KOPT-K1 (cell line): ENCODE measurements around the gene IQSEC1.

ENCODE experiments used
- H3K27ac ChIP-seq: fragments of 200-600 bp; sonication (generic); 2 replicates; pipeline ENCODE4 v1.5.1; 2016; ENCODE audit warnings: antibody characterized with exemption, mild to moderate bottlenecking, low read depth, low read length; ENCODE audit not compliant: poor library complexity, severe bottlenecking
- H3K36me3 ChIP-seq: fragments of 200-600 bp; sonication (generic); 2 replicates; pipeline ENCODE4 v1.5.1; 2017; ENCODE audit warnings: antibody characterized with exemption, mild to moderate bottlenecking, low read length, moderate library complexity; ENCODE audit not compliant: insufficient read depth
- H3K9me3 ChIP-seq: fragments of 200-600 bp; sonication (generic); 2 replicates; pipeline ENCODE4 v1.5.1; 2017; ENCODE audit warnings: antibody characterized with exemption, low read length, mild to moderate bottlenecking; ENCODE audit not compliant: insufficient read depth, poor library complexity, severe bottlenecking

The IQSEC1 gene

GRCh38 chr3:12939137-12939536 is 134.1 kb downstream of the IQSEC1 start:
- peaks cover 76% of the 10 kb centered on the region for H3K36me3 ChIP-seq
- no peak overlapping the region for H3K27ac ChIP-seq

GRCh38 chr3:12938258-12938711 is 134.9 kb downstream of the IQSEC1 start:
- H3K36me3 ChIP-seq = peaks cover 84% of the 10 kb centered on the region
- H3K9me3 ChIP-seq = no peaks in the 10 kb centered on the region
- H3K27ac ChIP-seq = no peak overlapping the region

More at GRCh38 chr3:12939137-12939536, 134.1 kb downstream of the IQSEC1 start:
- H3K9me3 ChIP-seq = no peaks in the 10 kb centered on the region

GRCh38 chr3:12935861-12936830 is 137.1 kb downstream of the IQSEC1 start:
- H3K36me3 ChIP-seq = peaks cover 96% of the 10 kb centered on the region
- no peaks in the 10 kb centered on the region for H3K9me3 ChIP-seq
- H3K27ac ChIP-seq = no peak overlapping the region

- Histone ChIP-seq H3K27ac (no peak overlapping the region), H3K9me3 (no peaks in the 10 kb centered on the region), H3K36me3 (peaks cover 97% of the 10 kb centered on the region)
These were observed 138.0 kb downstream of the IQSEC1 start for GRCh38 chr3:12935023-12935860.

- Histone ChIP-seq H3K27ac (no peak overlapping the region), H3K9me3 (no peaks in the 10 kb centered on the region), H3K36me3 (peaks cover 97% of the 10 kb centered on the region)
These were observed 138.8 kb downstream of the IQSEC1 start for GRCh38 chr3:12934431-12934830.

GRCh38 chr3:12933901-12934300 is 139.3 kb downstream of the IQSEC1 start:
- peaks cover 97% of the 10 kb centered on the region for H3K36me3 ChIP-seq
- H3K27ac ChIP-seq = no peak overlapping the region
- H3K9me3 ChIP-seq = no peaks in the 10 kb centered on the region

- Histone ChIP-seq H3K9me3 (no peaks in the 10 kb centered on the region), H3K36me3 (peaks cover 94% of the 10 kb centered on the region), H3K27ac (no peak overlapping the region)
These were observed 140.5 kb downstream of the IQSEC1 start for GRCh38 chr3:12932754-12933153.

GRCh38 chr3:12932347-12932746 is 140.9 kb downstream of the IQSEC1 start:
- Histone ChIP-seq H3K27ac (no peak overlapping the region), H3K9me3 (no peaks in the 10 kb centered on the region), H3K36me3 (peaks cover 90% of the 10 kb centered on the region)

GRCh38 chr3:12931273-12931905 is 141.8 kb downstream of the IQSEC1 start:
- no peak overlapping the region for H3K27ac ChIP-seq
- H3K36me3 ChIP-seq = peaks cover 89% of the 10 kb centered on the region
- H3K9me3 ChIP-seq = no peaks in the 10 kb centered on the region

- H3K27ac ChIP-seq = no peak overlapping the region
- peaks cover 89% of the 10 kb centered on the region for H3K36me3 ChIP-seq
These were observed 143.4 kb downstream of the IQSEC1 start for GRCh38 chr3:12929801-12930200.

GRCh38 chr3:12926660-12927059 is 146.6 kb downstream of the IQSEC1 start:
- Histone ChIP-seq H3K27ac (no peak overlapping the region), H3K36me3 (peaks cover 89% of the 10 kb centered on the region), H3K9me3 (no peaks in the 10 kb centered on the region)

More at GRCh38 chr3:12929801-12930200, 143.4 kb downstream of the IQSEC1 start:
- H3K9me3 ChIP-seq = no peaks in the 10 kb centered on the region

GRCh38 chr3:12925648-12926047 is 147.6 kb downstream of the IQSEC1 start:
- H3K27ac ChIP-seq = no peak overlapping the region
- peaks cover 89% of the 10 kb centered on the region for H3K36me3 ChIP-seq

GRCh38 chr3:12924437-12924836 is 148.8 kb downstream of the IQSEC1 start:
- Histone ChIP-seq H3K9me3 (no peaks in the 10 kb centered on the region), H3K27ac (no peak overlapping the region), H3K36me3 (peaks cover 89% of the 10 kb centered on the region)

More at GRCh38 chr3:12925648-12926047, 147.6 kb downstream of the IQSEC1 start:
- H3K9me3 ChIP-seq = no peaks in the 10 kb centered on the region

GRCh38 chr3:12922881-12923431 is 150.3 kb downstream of the IQSEC1 start:
- Histone ChIP-seq H3K9me3 (no peaks in the 10 kb centered on the region), H3K36me3 (peaks cover 91% of the 10 kb centered on the region), H3K27ac (no peak overlapping the region)
